HG03060 (cell line): ENCODE measurements around the gene UBL4B.

Source experiments
- ATAC-seq: cut with Tn5 transposase; IDR thresholded peaks from one replicate; pipeline ENCODE4 v1.9.1; 2021; ENCODE audit warnings: low read depth, moderate number of reproducible peaks; ENCODE audit not compliant: unreplicated experiment

UBL4B gene

DNA sequence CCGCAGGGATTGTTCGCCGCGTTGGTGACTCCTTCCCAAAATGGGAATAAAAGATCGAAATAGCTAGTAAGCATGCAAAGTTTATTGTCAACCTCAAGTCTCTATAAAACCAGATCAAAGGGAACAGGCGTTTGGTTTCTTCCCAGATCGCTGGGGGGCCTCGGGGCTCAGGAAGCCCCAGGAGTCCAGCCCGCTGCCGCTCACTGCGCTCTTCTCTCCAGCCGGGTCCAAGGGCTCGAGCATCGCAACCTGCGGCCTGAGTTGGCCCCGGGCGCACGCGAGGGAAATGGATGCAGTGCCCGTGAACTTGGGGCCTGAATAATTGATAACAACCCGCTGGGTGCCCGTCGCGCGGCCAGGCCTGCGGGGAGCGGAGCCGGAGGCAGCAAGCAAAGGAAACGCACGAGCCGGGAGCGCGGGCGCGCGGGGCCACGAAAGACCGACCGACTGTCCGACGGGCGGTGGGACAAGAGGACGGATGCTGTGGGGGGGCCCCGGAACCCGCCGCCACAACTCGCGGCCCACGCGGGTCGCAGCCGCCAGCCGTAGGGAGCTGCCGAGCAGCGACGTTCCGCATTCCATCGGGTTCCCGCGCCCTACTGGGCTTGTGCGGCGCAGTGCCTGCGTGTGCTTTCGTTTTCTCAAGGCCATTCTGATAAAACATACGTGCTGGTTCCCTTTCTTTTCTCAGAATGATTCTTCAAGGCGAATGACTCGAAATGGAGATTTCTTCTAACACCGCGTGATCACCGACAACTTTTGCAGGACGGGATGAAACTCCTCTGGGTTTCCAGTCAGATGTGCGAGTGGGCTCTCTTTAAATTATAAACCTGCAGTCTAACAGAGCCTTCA is 27.8 kb upstream of the UBL4B start:
- no peak for ATAC-seq

DNA sequence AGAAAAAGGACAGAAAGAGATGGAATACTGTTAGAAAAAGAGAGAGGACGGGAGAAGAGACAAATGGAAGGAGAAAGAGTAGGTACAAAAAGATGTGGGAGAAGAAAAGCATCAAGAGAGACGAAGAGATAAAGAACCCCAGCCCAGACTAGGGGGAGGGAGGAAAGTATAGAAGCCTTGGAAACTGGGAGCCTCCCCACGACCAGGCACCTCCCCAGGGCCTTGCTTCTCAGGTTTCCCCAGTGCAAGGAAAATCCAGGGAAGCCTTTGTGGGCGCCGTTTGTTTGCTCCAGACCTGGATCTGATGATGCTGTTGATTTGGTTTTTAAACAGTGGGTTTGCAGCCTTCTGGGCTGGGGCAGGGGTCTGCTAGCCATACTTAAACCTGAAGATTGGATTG is 26.6 kb upstream of the UBL4B start:
- ATAC-seq = no peak

DNA sequence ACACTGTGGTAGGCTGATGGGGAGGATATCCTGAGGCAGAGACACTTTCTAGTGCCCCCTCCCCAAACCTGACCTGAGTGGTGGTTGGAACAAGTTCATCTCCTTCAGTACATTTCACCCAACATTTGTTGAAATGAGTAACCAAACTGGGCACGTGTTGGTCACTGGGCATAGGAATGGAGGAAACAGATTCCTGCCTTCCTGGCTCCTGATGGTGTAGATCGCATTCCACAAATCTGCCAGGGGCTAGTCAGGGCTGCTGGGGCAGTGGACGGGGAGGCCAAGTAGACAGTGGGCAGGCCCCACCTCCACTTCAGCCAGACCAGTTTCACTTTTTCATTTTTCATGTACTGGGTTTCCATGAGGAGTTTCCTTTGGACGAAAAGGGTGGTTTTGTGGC is 25.3 kb upstream of the UBL4B start:
- no peak for ATAC-seq

DNA sequence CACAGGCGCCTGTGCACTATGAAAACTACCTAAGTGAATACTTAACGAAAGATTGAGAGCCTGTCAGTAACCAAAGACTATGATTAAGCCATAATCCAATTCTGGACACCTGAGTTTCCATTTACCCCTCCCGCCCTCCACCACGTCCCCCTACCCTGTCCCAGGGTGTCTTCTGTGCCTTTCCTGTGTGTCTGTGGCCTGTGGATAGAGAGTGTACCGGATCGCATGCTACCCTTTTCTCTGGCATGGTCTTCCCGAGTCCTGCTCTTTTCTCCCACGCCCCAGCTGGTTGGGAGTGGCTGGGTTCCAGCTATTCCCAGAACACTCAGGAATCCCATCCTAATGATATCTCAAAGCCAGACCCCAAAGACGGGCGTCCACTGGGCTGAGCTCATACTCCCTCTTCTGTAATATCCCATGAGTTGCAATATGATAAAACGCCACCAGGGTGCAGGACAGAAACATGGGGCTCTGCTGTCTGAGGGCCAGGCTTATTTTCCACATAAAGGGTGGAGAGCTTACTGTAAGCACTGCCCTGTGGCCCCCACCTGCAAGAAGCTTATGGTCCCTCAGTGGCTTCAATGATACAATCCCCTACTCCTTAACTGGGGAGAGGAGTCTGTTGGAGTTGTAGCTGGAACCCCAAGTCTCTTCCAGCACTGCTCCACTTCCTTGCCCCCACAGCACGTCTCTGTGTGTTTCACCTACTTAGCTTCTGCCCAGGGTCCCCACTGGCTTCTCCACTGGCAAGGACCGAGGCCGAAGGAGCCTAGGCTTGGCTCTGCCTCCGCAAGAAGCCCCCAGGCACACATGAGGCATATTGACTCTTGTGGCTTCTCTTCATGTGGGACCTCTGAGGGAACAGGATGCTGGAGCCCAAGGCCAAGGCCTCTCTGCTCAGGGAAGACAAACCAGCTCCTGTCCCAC is 24.2 kb upstream of the UBL4B start:
- no peak for ATAC-seq

DNA sequence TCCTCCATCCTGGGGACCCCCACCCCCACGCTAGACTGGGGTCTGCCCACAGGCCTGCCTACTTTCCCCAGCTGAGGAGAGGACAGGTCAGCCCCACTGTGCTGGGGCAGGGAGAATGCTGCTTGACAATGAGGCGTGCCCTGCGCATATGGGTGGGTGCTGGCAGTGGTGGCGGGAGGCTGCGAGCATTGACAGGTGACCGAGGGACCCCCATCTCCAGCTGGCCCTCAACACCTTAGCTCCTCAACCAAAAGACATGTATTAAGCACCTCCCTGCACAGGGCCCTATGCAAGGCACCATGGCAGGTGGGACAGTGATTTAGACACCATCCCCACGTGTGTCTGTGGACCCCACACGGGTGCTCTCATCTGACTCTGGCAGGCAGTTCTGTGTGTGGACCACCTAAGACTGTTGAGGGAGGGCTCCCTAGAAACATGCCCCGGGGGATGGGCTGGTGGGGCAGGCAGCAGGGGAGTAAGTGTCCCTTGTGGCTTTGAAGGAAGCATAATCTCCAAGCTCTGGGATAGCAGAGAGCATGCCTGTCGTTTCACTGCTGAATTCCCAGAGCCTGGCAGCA is 23.4 kb upstream of the UBL4B start:
- no peak for ATAC-seq

DNA sequence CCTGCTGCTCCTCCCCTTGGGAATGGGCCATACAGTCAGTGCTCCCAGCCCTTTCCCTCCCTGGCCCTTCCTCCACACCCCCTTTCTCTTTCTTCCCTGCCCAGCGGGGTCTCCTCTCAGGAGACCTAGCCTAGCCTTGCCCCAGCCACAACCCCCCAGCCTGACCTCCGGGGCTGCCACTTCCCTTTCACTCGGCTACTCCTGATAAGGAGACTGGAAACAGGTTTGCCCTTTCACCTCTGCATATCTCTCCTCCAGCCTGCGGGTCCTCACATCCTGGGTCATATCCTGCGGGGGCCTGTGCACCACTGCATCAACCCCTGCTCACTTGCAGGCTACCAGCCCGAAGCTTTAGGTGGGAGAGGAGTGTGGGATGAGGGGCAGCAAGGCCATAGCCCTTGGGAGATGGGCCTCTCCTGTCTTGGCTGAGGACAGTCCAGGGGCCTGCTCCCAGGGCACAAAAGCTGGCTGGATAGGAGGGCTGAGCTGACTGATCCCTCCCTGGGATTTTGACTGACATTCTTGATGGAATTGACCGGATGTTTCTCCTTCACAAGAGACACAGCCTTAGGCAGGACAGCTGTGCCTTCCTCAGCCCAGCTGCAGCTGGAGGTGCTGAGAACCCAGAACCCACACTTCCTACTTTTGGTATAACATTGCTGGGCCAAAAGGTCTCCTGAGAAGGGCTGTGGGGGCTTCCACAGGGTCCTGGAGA is 22.5 kb upstream of the UBL4B start:
- no peak for ATAC-seq

DNA sequence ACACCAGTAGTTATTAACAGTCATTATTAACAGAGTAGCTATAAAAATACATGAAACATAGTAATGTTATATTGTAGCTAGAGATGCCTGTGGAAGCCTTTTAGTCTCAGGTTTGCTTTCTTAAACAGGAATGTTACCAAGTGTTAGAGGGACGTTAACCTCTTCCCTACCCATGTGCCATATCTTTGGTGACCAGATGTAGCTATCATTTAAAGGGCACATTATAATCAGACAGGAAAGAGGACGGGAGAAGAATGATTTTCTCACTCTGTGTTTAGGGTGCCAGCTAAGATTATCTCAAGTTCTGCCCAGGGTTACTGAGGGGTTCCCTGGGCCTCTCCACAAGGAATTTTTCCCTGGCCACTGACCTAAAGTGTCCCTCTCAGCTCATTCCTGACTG is 20.9 kb upstream of the UBL4B start:
- no peak for ATAC-seq

DNA sequence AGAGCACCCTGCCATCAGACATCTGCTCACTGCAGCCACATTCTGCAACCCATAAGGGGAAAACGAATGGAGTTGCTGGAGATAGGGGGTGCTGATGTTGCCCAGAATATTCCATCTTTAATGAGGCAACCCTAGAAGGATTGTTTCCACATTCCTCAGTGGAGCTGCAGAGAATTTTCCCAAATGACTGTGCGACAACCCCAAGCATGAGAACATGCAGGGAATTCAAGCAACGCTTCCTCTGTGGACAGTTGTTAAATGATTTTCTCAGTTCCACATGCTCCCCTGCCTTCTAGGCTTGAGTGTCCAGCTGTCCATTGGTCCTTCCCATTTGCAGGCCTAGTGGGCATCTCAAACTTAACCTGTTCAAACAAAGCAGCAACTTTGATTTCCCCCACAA is 20.5 kb upstream of the UBL4B start:
- no peak for ATAC-seq

DNA sequence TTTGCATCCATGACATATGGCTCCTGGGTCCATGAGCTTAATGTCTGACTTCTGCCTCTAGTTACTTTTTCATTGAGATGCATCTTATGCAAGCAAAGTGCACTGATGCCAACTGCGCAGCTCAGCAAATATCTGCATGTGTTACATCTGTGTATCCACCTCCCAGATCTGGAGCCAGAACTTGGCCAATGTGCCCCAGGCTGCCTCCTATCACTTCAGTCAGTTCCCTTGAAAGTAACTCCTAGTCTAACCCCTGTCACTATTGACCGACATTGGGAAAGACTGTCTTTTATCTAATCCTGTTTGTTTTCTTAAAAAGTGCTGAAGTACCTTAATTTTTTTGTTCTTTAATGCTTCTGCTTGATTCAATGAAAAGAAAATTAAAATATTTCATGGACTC is 19.3 kb upstream of the UBL4B start:
- no peak for ATAC-seq

DNA sequence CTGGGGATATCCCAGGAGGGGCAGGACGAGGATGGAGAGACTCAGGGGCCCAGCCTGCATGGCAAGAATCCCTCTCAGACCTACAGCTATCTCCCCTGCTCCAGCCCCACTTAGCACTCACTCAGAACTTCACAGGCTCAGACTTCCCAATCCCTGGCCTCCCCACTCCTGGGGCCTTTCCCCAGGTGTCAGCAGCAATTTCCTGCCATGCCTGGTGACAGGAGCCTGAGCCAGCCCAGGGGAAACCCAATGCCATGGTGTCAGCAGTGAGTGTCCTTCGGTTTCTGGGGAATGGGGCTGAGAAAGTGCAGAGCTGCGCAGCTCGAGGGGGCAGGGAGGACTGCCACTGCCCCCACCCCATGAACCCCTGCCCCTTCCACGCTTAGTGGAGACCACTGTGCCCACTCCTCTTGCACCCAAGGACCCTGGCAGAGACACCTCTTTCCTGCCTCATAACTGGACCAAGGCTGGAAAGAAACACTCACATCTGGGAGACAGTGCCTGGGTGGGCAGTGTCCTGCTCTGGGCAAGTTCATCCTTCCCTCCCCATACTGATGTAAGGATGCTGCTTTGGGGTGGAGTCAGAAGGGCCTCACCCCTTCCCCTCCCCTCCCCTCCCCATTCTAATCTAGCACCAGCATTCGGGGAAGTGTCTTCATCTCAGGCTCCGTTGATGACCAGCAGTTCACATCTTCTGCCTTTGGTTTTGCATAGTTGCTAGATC is 17.1 kb upstream of the UBL4B start:
- no peak for ATAC-seq

DNA sequence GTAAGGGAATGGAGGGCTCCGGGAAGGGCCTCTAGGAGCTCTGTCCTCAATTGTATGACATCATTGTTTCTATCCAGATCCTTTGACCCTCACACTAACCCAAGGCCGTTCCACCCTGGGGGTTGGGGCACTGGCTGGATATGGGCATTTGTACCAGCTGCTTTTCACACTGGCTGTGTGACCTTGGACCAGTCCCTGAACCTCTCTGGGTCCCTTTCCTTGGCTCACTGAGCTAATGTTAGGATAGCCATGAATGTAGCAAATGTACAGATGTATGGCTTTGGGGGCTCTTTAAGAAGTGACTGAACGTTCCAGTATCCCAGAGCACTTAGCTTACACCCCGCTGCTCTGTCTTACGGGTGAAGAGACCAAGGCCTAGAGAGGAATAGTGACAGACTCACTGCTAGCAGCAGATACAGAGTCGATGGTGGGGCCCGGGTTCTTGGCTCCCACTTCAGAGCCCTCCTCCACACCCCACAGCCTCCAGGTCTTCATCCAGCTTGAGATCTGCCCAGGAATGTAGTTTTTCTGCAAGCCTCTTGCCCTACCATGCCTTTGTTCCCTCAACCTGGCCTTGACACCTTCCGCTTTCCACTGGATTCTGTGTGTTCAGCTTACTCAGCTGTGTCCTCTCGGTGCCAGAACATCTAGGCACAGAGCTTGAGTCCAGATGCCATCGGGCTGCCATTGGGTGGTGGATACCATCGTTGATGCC is 14.6 kb upstream of the UBL4B start:
- no peak for ATAC-seq

DNA sequence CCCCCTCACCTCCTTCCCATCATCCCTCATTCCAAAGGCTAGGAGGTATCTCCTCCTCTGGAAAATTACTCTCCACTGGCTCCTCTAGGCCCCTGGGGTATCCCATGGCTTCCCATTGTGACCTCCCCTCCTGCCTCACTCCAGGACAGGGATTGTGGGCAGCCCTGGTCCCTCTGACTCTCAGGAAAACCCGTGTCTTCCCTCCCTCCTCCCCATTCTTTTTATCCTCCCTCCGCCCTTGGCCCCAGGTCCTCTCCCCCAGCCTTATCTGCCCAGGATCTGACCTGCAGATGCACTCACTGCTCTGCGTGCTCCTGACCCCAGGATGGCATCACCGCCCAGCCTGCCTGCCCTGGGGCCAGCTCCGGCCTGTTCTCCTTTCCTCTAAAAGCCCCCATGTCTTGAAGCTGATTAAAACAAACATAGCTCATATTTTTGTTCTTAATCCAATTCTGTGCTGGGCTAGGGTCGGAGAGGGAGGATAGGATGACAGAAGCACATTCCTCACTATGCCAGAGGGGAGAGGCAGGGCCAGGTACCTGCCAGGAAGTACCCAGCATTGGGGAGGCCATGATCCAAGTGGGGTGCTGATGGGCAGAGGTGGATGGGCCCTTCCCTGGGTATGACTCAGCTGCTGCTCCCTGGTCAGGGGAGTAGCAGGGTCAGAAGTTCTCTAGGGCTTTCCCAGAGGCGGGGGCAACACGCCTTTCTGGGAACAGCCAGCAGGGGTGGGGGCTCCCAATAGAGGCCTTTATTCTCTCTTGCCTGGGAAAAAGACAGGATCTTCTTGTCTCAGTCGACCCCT is 13.8 kb upstream of the UBL4B start:
- ATAC-seq = no peak

DNA sequence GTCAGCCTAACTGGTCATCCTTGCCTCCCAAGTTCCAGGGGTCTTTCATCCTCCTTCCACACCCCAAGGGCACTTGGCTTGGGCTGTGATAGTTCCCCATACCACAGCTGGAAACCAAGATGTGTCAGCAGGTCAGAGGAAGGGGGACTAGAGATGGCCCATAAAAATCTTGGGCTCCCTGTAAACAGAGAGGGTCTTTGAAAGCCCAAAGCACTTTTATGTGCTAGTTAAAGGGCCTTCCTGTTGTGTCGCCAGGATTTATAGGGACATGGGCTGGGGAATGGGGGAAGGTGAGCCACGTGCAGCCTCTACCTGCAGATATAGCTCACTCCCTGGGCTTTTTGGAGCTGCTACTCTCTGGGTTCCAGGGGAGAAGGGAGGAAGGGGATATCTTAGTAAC is 11.9 kb upstream of the UBL4B start:
- ATAC-seq = no peak

DNA sequence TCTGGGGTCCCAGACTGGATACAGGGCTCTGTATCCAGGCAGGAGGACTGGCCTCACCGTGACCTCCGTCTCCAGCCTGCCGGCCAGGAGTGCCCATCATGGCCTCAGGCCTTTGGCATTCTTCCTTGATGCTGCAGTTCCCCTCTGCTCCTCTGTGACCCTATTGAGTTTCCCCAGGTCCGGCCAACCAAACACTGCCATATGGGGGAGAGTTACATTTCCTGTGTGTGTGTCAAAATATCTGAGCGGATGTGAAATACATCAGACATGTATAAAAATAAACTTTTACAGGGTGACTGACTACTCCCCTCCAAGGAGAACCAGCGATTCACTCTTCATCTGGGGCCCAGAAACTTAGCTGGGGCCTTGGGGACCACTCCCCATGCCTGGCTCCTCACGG is 10.2 kb upstream of the UBL4B start:
- ATAC-seq = no peak

DNA sequence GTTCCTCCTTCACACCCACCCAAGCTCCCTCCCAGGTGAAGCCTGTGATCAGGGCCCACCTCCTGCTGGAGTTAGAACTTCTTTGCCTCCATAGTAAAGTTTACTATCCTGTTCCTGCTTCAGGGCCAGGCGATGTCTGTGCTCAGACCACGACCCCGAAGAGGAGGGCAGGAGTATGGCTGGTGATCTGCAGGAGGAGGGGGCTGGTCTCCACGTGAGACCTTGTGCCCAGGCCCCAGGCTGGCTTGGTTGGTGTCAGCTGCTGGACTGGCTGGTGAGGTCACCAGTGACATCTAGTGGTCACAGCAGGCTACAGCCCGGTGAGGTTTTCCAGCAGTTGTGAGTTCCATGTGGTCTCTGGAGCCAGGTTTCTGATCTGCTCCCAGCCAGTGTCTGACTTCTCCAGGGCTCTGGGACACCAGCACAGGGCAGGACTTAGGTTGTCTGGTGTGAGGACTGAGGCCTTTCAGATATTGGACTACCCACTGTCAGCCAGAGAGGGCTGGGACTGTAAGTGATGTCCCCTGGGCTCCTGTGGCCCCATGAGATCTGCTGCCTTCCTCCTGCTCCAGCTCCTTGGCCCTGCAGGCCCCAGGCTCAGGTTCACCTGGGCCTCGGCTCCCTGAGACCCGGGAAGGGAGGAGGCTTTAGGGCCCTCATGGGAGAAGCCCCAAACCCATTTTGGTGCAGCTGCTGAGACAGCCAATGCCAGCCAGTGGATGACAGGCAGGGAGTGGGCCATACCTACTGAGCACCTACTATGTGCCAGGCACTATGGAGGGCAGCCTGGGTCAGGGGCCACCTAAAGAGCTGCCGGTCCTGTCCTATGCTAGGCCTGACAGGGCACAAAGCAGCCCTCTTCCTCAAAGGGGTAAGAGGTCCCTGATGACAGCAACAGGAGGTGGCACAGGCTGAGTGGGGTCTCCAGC is 6.0 kb upstream of the UBL4B start:
- no peak for ATAC-seq

DNA sequence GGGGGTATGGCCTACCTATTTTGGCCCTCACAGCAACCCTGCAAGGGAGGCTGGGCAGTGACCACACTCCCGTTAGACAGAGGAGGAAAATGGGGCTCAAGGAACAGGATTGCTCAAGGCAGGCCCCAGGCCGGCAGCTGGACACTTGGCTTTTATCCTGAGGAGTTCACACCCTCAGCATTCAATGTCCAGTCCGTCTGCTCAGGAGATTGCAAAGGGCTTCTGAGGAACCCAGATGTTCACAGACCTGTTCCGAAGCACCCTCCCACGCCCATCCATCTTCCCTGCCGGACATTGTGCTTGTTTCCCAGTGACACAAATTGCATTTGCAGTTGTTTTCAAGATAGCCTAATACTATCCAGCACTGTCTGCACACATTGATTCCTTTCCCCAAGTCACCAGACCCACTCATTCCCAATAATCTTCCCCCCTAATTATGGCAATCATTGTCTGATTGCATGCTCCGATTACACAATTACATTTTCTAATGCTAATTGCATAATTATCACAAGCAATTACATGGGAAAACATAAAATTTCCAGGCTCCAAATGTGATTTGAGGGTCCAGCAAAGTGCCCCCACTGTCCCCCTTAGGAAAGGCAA is 4.3 kb upstream of the UBL4B start:
- no peak for ATAC-seq

DNA sequence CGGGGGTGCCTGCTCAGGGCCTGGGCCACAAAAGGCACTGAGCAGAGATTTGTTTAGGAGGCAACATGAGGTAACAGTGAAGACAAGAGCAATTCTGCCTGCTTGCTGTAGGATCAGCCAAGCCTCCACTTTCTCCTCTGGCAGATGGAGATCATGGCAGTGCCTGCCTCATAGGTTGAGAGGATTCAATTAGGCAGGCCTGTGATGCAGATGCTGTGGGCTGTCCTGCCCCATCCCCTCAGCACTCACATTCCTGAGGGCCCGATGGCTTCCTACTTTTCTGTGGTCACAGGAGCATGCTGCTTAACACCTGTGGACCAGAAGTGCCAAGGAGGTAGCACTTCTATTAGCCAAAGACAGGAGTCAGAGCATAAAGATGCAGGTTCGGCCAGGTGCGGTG is 1.2 kb upstream of the UBL4B start:
- ATAC-seq = no peak
